Adrenal gland (tissue), 5 donors: Measurements from ENCODE around the gene EEF1AKMT3.

ENCODE experiments used
- POLR2A ChIP-seq, 2 donors: fragments of 450-650 bp; IDR thresholded peaks; one replicate each; pipeline ENCODE4 v1.6.1; 2017; ENCODE audit warnings: antibody characterized with exemption in 2 of 2, mild to moderate bottlenecking in 2 of 2, moderate library complexity in 1 of 2
- TF ChIP-seq, protein P1 (sequence below), 6 experiments: fragments of 450-650 bp in 4 of 6; fragments of 200-600 bp in 2 of 6; sonication (generic) in 1 of 6; IDR thresholded peaks; 1 replicate in 5 of 6; 2 replicates in 1 of 6; pipeline versions ENCODE4 v1.5.1 to v1.8.0; 2016 to 2021; ENCODE audit warnings: antibody characterized with exemption in 6 of 6, mild to moderate bottlenecking in 2 of 6, moderate library complexity in 1 of 6
- donor health status: DM: no; HTN: no; CAD: no.

DNA sequence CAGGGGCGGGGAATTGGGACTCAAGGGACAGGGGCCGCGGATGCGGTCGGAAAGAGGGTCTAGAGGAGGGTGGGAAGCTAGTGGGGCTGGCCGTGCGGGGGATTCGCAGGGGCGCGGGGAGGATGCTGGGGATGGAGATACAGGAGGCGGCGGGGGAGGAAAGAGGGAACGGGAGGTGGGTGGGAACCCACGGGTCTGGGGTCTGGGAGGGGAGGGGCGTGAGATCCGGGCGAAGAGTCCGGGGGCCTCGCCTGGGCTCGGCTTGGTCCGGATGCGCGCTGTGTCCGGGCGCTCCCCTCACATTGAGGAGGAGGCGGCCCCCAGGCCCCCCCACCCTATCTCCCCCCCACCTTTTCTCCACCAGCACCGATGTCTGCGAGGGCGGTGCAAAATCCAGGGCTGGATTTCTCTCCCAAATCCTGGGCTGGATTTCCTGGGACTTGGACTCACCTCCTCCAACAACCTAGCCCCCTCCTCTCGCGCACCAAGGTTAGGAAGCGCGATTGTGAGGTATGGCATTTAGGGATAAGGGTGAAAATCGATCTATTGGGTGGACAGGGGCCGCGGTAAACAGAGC lies 33.7 kb upstream of the EEF1AKMT3 start, which contains the start of gene AGAP2:
- TF ChIP-seq, protein P1, sequence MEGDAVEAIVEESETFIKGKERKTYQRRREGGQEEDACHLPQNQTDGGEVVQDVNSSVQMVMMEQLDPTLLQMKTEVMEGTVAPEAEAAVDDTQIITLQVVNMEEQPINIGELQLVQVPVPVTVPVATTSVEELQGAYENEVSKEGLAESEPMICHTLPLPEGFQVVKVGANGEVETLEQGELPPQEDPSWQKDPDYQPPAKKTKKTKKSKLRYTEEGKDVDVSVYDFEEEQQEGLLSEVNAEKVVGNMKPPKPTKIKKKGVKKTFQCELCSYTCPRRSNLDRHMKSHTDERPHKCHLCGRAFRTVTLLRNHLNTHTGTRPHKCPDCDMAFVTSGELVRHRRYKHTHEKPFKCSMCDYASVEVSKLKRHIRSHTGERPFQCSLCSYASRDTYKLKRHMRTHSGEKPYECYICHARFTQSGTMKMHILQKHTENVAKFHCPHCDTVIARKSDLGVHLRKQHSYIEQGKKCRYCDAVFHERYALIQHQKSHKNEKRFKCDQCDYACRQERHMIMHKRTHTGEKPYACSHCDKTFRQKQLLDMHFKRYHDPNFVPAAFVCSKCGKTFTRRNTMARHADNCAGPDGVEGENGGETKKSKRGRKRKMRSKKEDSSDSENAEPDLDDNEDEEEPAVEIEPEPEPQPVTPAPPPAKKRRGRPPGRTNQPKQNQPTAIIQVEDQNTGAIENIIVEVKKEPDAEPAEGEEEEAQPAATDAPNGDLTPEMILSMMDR (IDR thresholded peaks at IDR 0.05), result no peak
- TF ChIP-seq POLR2A (IDR thresholded peaks at IDR 0.05), result no peak
